ENCODE measurements around the gene OR5D16.

- TF ChIP-seq, protein P1, sequence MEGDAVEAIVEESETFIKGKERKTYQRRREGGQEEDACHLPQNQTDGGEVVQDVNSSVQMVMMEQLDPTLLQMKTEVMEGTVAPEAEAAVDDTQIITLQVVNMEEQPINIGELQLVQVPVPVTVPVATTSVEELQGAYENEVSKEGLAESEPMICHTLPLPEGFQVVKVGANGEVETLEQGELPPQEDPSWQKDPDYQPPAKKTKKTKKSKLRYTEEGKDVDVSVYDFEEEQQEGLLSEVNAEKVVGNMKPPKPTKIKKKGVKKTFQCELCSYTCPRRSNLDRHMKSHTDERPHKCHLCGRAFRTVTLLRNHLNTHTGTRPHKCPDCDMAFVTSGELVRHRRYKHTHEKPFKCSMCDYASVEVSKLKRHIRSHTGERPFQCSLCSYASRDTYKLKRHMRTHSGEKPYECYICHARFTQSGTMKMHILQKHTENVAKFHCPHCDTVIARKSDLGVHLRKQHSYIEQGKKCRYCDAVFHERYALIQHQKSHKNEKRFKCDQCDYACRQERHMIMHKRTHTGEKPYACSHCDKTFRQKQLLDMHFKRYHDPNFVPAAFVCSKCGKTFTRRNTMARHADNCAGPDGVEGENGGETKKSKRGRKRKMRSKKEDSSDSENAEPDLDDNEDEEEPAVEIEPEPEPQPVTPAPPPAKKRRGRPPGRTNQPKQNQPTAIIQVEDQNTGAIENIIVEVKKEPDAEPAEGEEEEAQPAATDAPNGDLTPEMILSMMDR (IDR thresholded peaks at IDR 0.05; ENCODE audit: low read depth, low read length): no peak
- no peak for TF ChIP-seq EZH2phosphoT487 (IDR thresholded peaks at IDR 0.05; ENCODE audit: low read depth)
Observed at GRCh38 chr11:55811067-55811466, 27.5 kb upstream of the OR5D16 start, which contains the start of gene OR5L1.

Measured in OCI-LY3 (cell line).